CMK (cell line): ENCODE results near the gene DTHD1.
A peak's percentile ranks its signal among the peaks of the same experiment; 100 is the strongest.

Experiments
- DNase-seq: peaks from one replicate; pipeline ENCODE4 v3.0.0-alpha.2; 2010; ENCODE audit warnings: low read depth

DTHD1 gene

GRCh38 chr4:36269533-36270173 lies 11.8 kb upstream of the DTHD1 start:
- no peak for DNase-seq

- no peak for DNase-seq
Observed at GRCh38 chr4:36273276-36273675, 8.1 kb upstream of the DTHD1 start.

- no peak for DNase-seq
Observed at GRCh38 chr4:36274158-36274557, 7.3 kb upstream of the DTHD1 start.

GRCh38 chr4:36277533-36277932 lies 3.9 kb upstream of the DTHD1 start:
- no peak for DNase-seq

- no peak for DNase-seq
Observed at GRCh38 chr4:36278789-36279188, 2.6 kb upstream of the DTHD1 start.

- DNase-seq = no peak
Observed at GRCh38 chr4:36280555-36280954, 861 bp upstream of the DTHD1 start.

- no peak for DNase-seq
Observed at GRCh38 chr4:36282503-36283030, 1.2 kb downstream of the DTHD1 start.

GRCh38 chr4:36283912-36284465 lies 2.6 kb downstream of the DTHD1 start:
- DNase-seq = no peak

GRCh38 chr4:36285784-36286480 lies 4.5 kb downstream of the DTHD1 start:
- no peak for DNase-seq

GRCh38 chr4:36286481-36286871 lies 5.1 kb downstream of the DTHD1 start:
- DNase-seq = no peak

GRCh38 chr4:36288731-36289426 lies 7.5 kb downstream of the DTHD1 start:
- DNase-seq = no peak

- no peak for DNase-seq
Observed at GRCh38 chr4:36290641-36291040, 9.2 kb downstream of the DTHD1 start.

- DNase-seq = no peak
Observed at GRCh38 chr4:36292556-36293188, 11.3 kb downstream of the DTHD1 start.

GRCh38 chr4:36301127-36301526 lies 19.7 kb downstream of the DTHD1 start:
- DNase-seq = no peak

GRCh38 chr4:36303426-36304137 lies 22.2 kb downstream of the DTHD1 start:
- no peak for DNase-seq

GRCh38 chr4:36304138-36304681 lies 22.8 kb downstream of the DTHD1 start:
- no peak for DNase-seq

GRCh38 chr4:36308150-36308549 lies 26.7 kb downstream of the DTHD1 start:
- DNase-seq = no peak

- DNase-seq = no peak
Observed at GRCh38 chr4:36310216-36310615, 28.8 kb downstream of the DTHD1 start.

GRCh38 chr4:36310793-36311192 lies 29.4 kb downstream of the DTHD1 start:
- DNase-seq = peak; percentile 75

- DNase-seq = no peak
Observed at GRCh38 chr4:36312511-36312910, 31.1 kb downstream of the DTHD1 start.

GRCh38 chr4:36313301-36313700 lies 31.9 kb downstream of the DTHD1 start:
- no peak for DNase-seq
